Mesendoderm (in vitro differentiated cells): ENCODE measurements around the gene TMEM130.
"Not testable (repeated sequence)": the region's sequence is repeated elsewhere in the genome, so short reads cannot be mapped to it uniquely, and the experiment has no call there.

Source experiments
- DNase-seq: peaks from one replicate; pipeline ENCODE4 v3.0.0; 2013
- H2AK5ac ChIP-seq: 2 replicates; pipeline ENCODE4 v1.6.1; 2013; ENCODE audit warnings: low read length, inconsistent platforms
- H2BK120ac ChIP-seq: 2 replicates; pipeline ENCODE4 v1.6.1; 2013; ENCODE audit warnings: low read depth, mild to moderate bottlenecking, low read length, moderate library complexity, mixed read lengths
- H2BK15ac ChIP-seq: replicated peaks from 2 replicates; pipeline ENCODE4 v1.6.1; 2013; ENCODE audit warnings: low read depth, mild to moderate bottlenecking, moderate library complexity
- H2BK5ac ChIP-seq: 2 replicates; pipeline ENCODE4 v1.6.1; 2013; ENCODE audit warnings: low read length, inconsistent platforms
- H3K18ac ChIP-seq: 2 replicates; pipeline ENCODE4 v1.6.1; 2013; ENCODE audit warnings: mild to moderate bottlenecking, low read length, mixed read lengths
- H3K23ac ChIP-seq: one replicate; pipeline ENCODE4 v1.6.1; 2013; ENCODE audit warnings: low read length
- H3K27ac ChIP-seq: 2 replicates; pipeline ENCODE4 v1.5.1; 2013; ENCODE audit warnings: low read depth, mild to moderate bottlenecking, inconsistent platforms, low read length, moderate library complexity
- H3K27me3 ChIP-seq: 2 replicates; pipeline ENCODE4 v1.6.1; 2013; ENCODE audit warnings: low read length, control low read depth, mild to moderate bottlenecking, inconsistent platforms; ENCODE audit not compliant: insufficient read depth, poor library complexity
- H3K36me3 ChIP-seq: 2 replicates; pipeline ENCODE4 v1.6.1; 2013; ENCODE audit warnings: low read length, inconsistent platforms; ENCODE audit not compliant: control insufficient read depth, insufficient read depth
- H3K4ac ChIP-seq: one replicate; pipeline ENCODE4 v1.6.1; 2013; ENCODE audit warnings: low read depth, mild to moderate bottlenecking, low read length, moderate library complexity
- H3K4me1 ChIP-seq: 2 replicates; pipeline ENCODE4 v1.6.1; 2013; ENCODE audit warnings: low read depth, low read length, inconsistent platforms; ENCODE audit not compliant: control insufficient read depth
- H3K4me2 ChIP-seq: 2 replicates; pipeline ENCODE4 v1.6.1; 2013; ENCODE audit warnings: low read length
- H3K4me3 ChIP-seq: 2 replicates; pipeline ENCODE4 v1.5.1; 2013; ENCODE audit warnings: mild to moderate bottlenecking, low read length
- H3K56ac ChIP-seq: one replicate; pipeline ENCODE4 v1.6.1; 2013; ENCODE audit warnings: low read length
- H3K79me1 ChIP-seq: 2 replicates; pipeline ENCODE4 v1.6.1; 2013; ENCODE audit warnings: low read length, inconsistent platforms
- H3K79me2 ChIP-seq: 2 replicates; pipeline ENCODE4 v1.6.1; 2013; ENCODE audit warnings: mild to moderate bottlenecking, low read length; ENCODE audit not compliant: control insufficient read depth, insufficient read depth
- H3K9ac ChIP-seq: 2 replicates; pipeline ENCODE4 v1.6.1; 2013; ENCODE audit warnings: low read length, inconsistent platforms
- H4K5ac ChIP-seq: one replicate; pipeline ENCODE4 v1.6.1; 2013; ENCODE audit warnings: low read length
- H4K8ac ChIP-seq: one replicate; pipeline ENCODE4 v1.6.1; 2013; ENCODE audit warnings: low read depth, mild to moderate bottlenecking, control low read depth, low read length, moderate library complexity
- WGBS: extraction: QIAGEN DNeasy Blood & Tissue Kit; methylation state at CpG from one replicate; pipeline ENCODE4 v1.1.7; 2013; ENCODE audit warnings: low lambda C conversion rate, missing lambda C conversion rate; ENCODE audit not compliant: insufficient coverage; ENCODE audit errors: extremely low coverage; 5-methylcytosine and 5-hydroxymethylcytosine counted together

Gene TMEM130

GRCh38 chr7:98875501-98875900 lies 5.7 kb upstream of the TMEM130 start:
- Histone ChIP-seq H3K27ac (no peak overlapping the region), H4K5ac (no peak overlapping the region), H3K27me3 (no peaks in the 10 kb centered on the region), H2BK15ac (no peak overlapping the region), H3K18ac (no peak overlapping the region), H3K4me1 (no peaks in the 10 kb centered on the region), H2BK120ac (no peak overlapping the region), H3K56ac (no peak overlapping the region), H3K36me3 (no peaks in the 10 kb centered on the region), H3K79me1 (peaks cover 3% of the 10 kb centered on the region), H3K4ac (no peak overlapping the region), H4K8ac (no peak overlapping the region), H3K9ac (no peak overlapping the region), H3K79me2 (peaks cover 14% of the 10 kb centered on the region), H3K4me2 (no peak overlapping the region), H3K4me3 (no peak overlapping the region), H2AK5ac (no peak overlapping the region), H3K23ac (no peak overlapping the region), H2BK5ac (no peak overlapping the region)
- no CpG with 5 or more reads among the region's 9 CpGs for WGBS
- DNase-seq: no peak

GRCh38 chr7:98874942-98875341 lies 5.1 kb upstream of the TMEM130 start:
- no peak overlapping the region for H2BK15ac ChIP-seq
- H4K5ac ChIP-seq: no peak overlapping the region
- no peak overlapping the region for H3K23ac ChIP-seq
- H3K4me2 ChIP-seq: no peak overlapping the region
- peaks cover 2% of the 10 kb centered on the region for H3K79me1 ChIP-seq
- no peak overlapping the region for H3K4me3 ChIP-seq
- no peak overlapping the region for H2BK120ac ChIP-seq
- no peaks in the 10 kb centered on the region for H3K36me3 ChIP-seq
- H3K27ac ChIP-seq: no peak overlapping the region
- H3K18ac ChIP-seq: no peak overlapping the region
- H3K79me2 ChIP-seq: peaks cover 10% of the 10 kb centered on the region
- H3K27me3 ChIP-seq: no peaks in the 10 kb centered on the region
- H3K9ac ChIP-seq: no peak overlapping the region
- no peak overlapping the region for H3K56ac ChIP-seq
- no peak overlapping the region for H2BK5ac ChIP-seq
- no peak overlapping the region for H2AK5ac ChIP-seq
- DNase-seq: no peak
- WGBS: no CpG with 5 or more reads among the region's 1 CpG
- no peak overlapping the region for H3K4ac ChIP-seq
- H4K8ac ChIP-seq: no peak overlapping the region
- no peaks in the 10 kb centered on the region for H3K4me1 ChIP-seq

GRCh38 chr7:98873610-98874009 lies 3.8 kb upstream of the TMEM130 start:
- H2AK5ac ChIP-seq, H4K5ac ChIP-seq, H3K4ac ChIP-seq, H2BK120ac ChIP-seq, H4K8ac ChIP-seq, H3K4me1 ChIP-seq, H3K56ac ChIP-seq, H3K4me2 ChIP-seq, H2BK5ac ChIP-seq, H3K4me3 ChIP-seq, H2BK15ac ChIP-seq, H3K9ac ChIP-seq, H3K79me1 ChIP-seq, H3K27ac ChIP-seq, H3K18ac ChIP-seq, H3K23ac ChIP-seq, DNase-seq, H3K36me3 ChIP-seq, H3K79me2 ChIP-seq: not testable (repeated sequence)
- no CpG with 5 or more reads among the region's 11 CpGs for WGBS
- peaks cover 11% of the 10 kb centered on the region for H3K27me3 ChIP-seq

- no peak overlapping the region for H2BK5ac ChIP-seq
- no peaks in the 10 kb centered on the region for H3K79me1 ChIP-seq
- H3K79me2 ChIP-seq: no peaks in the 10 kb centered on the region
- peaks cover 15% of the 10 kb centered on the region for H3K27me3 ChIP-seq
- no peak overlapping the region for H3K4me3 ChIP-seq
- no peak overlapping the region for H4K8ac ChIP-seq
- DNase-seq: peak; percentile 75
- no peak overlapping the region for H3K4me2 ChIP-seq
- H3K56ac ChIP-seq: no peak overlapping the region
- no peak overlapping the region for H3K23ac ChIP-seq
- H2AK5ac ChIP-seq: no peak overlapping the region
- H3K27ac ChIP-seq: no peak overlapping the region
- H2BK15ac ChIP-seq: no peak overlapping the region
- no peaks in the 10 kb centered on the region for H3K4me1 ChIP-seq
- no peak overlapping the region for H2BK120ac ChIP-seq
- WGBS: no CpG with 5 or more reads among the region's 7 CpGs
- H3K9ac ChIP-seq: no peak overlapping the region
- no peak overlapping the region for H3K4ac ChIP-seq
- no peak overlapping the region for H3K18ac ChIP-seq
- no peaks in the 10 kb centered on the region for H3K36me3 ChIP-seq
- H4K5ac ChIP-seq: no peak overlapping the region
Measured at GRCh38 chr7:98872328-98872924, 2.6 kb upstream of the TMEM130 start.

- no peak overlapping the region for H3K27ac ChIP-seq
- no CpG with 5 or more reads among the region's 17 CpGs for WGBS
Measured at GRCh38 chr7:98870807-98871491, 1.1 kb upstream of the TMEM130 start.

More at GRCh38 chr7:98870807-98871491, 1.1 kb upstream of the TMEM130 start:
- H3K9ac ChIP-seq: no peak overlapping the region
- H3K27me3 ChIP-seq: peaks cover 15% of the 10 kb centered on the region
- H3K79me1 ChIP-seq: no peaks in the 10 kb centered on the region
- no peak for DNase-seq
- H3K36me3 ChIP-seq: no peaks in the 10 kb centered on the region
- H3K4me1 ChIP-seq: no peaks in the 10 kb centered on the region
- peak overlapping the region; percentile 74 for H3K23ac ChIP-seq
- no peak overlapping the region for H4K5ac ChIP-seq
- no peak overlapping the region for H3K4ac ChIP-seq
- H3K18ac ChIP-seq: no peak overlapping the region
- H4K8ac ChIP-seq: no peak overlapping the region
- no peak overlapping the region for H2AK5ac ChIP-seq
- no peak overlapping the region for H3K56ac ChIP-seq
- H2BK120ac ChIP-seq: no peak overlapping the region
- H2BK15ac ChIP-seq: no peak overlapping the region
- H2BK5ac ChIP-seq: no peak overlapping the region
- no peaks in the 10 kb centered on the region for H3K79me2 ChIP-seq
- no peak overlapping the region for H3K4me3 ChIP-seq
- no peak overlapping the region for H3K4me2 ChIP-seq
